ENCODE measurements around the gene MSH6.

The MSH6 gene

GRCh38 chr2:47799031-47799609 lies 16.2 kb downstream of the MSH6 start:
- Histone ChIP-seq H2AFZ (ENCODE audit: low read depth) (no peak overlapping the region), H3K36me3 (ENCODE audit: insufficient read depth) (peaks cover 34% of the 10 kb centered on the region; the same call in 1 of the 2 replicates), H3K9ac (no peak overlapping the region), H3K4me2 (no peak overlapping the region), H3K27me3 (ENCODE audit: insufficient read depth, low read depth) (no peaks in the 10 kb centered on the region), H4K20me1 (ENCODE audit: insufficient read depth) (no peaks in the 10 kb centered on the region; the same call in 1 of the 2 replicates), H3K27ac (no peak overlapping the region), H3K79me2 (ENCODE audit: insufficient read depth, low read depth) (peaks cover 45% of the 10 kb centered on the region), H3K4me1 (ENCODE audit: low read depth, poor library complexity, severe bottlenecking) (peaks cover 14% of the 10 kb centered on the region), H3K4me3 (IDR thresholded peaks at IDR 0.05; ENCODE audit: insufficient read depth, low read depth, low read length) (no peak overlapping the region)
- TF ChIP-seq, protein P1, sequence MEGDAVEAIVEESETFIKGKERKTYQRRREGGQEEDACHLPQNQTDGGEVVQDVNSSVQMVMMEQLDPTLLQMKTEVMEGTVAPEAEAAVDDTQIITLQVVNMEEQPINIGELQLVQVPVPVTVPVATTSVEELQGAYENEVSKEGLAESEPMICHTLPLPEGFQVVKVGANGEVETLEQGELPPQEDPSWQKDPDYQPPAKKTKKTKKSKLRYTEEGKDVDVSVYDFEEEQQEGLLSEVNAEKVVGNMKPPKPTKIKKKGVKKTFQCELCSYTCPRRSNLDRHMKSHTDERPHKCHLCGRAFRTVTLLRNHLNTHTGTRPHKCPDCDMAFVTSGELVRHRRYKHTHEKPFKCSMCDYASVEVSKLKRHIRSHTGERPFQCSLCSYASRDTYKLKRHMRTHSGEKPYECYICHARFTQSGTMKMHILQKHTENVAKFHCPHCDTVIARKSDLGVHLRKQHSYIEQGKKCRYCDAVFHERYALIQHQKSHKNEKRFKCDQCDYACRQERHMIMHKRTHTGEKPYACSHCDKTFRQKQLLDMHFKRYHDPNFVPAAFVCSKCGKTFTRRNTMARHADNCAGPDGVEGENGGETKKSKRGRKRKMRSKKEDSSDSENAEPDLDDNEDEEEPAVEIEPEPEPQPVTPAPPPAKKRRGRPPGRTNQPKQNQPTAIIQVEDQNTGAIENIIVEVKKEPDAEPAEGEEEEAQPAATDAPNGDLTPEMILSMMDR (conservative IDR thresholded peaks at IDR 0.05; ENCODE audit: low read depth, low read length), result no peak

- H4K20me1 ChIP-seq (ENCODE audit: insufficient read depth), result no peaks in the 10 kb centered on the region; the same call in 1 of the 2 replicates
- peaks cover 25% of the 10 kb centered on the region; the same call in 1 of the 2 replicates for H3K79me2 ChIP-seq (ENCODE audit: insufficient read depth, low read depth)
- H3K27ac ChIP-seq, result no peak overlapping the region
- TF ChIP-seq, protein P1 (conservative IDR thresholded peaks at IDR 0.05; ENCODE audit: low read depth, low read length), result no peak
- H3K4me2 ChIP-seq, result no peak overlapping the region
- H3K36me3 ChIP-seq (ENCODE audit: insufficient read depth), result peaks cover 34% of the 10 kb centered on the region; the same call in 1 of the 2 replicates
- no peak overlapping the region for H2AFZ ChIP-seq (ENCODE audit: low read depth)
- H3K27me3 ChIP-seq (ENCODE audit: insufficient read depth, low read depth), result no peaks in the 10 kb centered on the region
- no peak overlapping the region for H3K4me3 ChIP-seq (IDR thresholded peaks at IDR 0.05; ENCODE audit: insufficient read depth, low read depth, low read length)
- peaks cover 14% of the 10 kb centered on the region for H3K4me1 ChIP-seq (ENCODE audit: low read depth, poor library complexity, severe bottlenecking)
- no peak overlapping the region for H3K9ac ChIP-seq
These were observed 18.2 kb downstream of the MSH6 start for GRCh38 chr2:47801118-47801517.

GRCh38 chr2:47803363-47803762 lies 20.4 kb downstream of the MSH6 start:
- Histone ChIP-seq H3K36me3 (ENCODE audit: insufficient read depth) (peaks cover 26% of the 10 kb centered on the region; the same call in 1 of the 2 replicates), H3K79me2 (ENCODE audit: insufficient read depth, low read depth) (peaks cover 16% of the 10 kb centered on the region; the same call in 1 of the 2 replicates), H2AFZ (ENCODE audit: low read depth) (no peak overlapping the region), H4K20me1 (ENCODE audit: insufficient read depth) (no peaks in the 10 kb centered on the region), H3K27me3 (ENCODE audit: insufficient read depth, low read depth) (no peaks in the 10 kb centered on the region), H3K4me3 (IDR thresholded peaks at IDR 0.05; ENCODE audit: insufficient read depth, low read depth, low read length) (no peak overlapping the region), H3K27ac (no peak overlapping the region), H3K4me1 (ENCODE audit: low read depth, poor library complexity, severe bottlenecking) (no peaks in the 10 kb centered on the region), H3K4me2 (no peak overlapping the region), H3K9ac (no peak overlapping the region)
- TF ChIP-seq, protein P1 (conservative IDR thresholded peaks at IDR 0.05; ENCODE audit: low read depth, low read length), result no peak

- no peak overlapping the region for H3K27ac ChIP-seq
- no peak overlapping the region for H3K4me2 ChIP-seq
- H3K27me3 ChIP-seq (ENCODE audit: insufficient read depth, low read depth), result no peaks in the 10 kb centered on the region
- H3K9ac ChIP-seq, result no peak overlapping the region
- H3K79me2 ChIP-seq (ENCODE audit: insufficient read depth, low read depth), result peaks cover 16% of the 10 kb centered on the region; the same call in 1 of the 2 replicates
- no peak overlapping the region for H3K4me3 ChIP-seq (IDR thresholded peaks at IDR 0.05; ENCODE audit: insufficient read depth, low read depth, low read length)
- TF ChIP-seq, protein P1 (conservative IDR thresholded peaks at IDR 0.05; ENCODE audit: low read depth, low read length), result no peak
- H2AFZ ChIP-seq (ENCODE audit: low read depth), result no peak overlapping the region
- H4K20me1 ChIP-seq (ENCODE audit: insufficient read depth), result no peaks in the 10 kb centered on the region
- peaks cover 22% of the 10 kb centered on the region; the same call in 1 of the 2 replicates for H3K36me3 ChIP-seq (ENCODE audit: insufficient read depth)
- no peaks in the 10 kb centered on the region for H3K4me1 ChIP-seq (ENCODE audit: low read depth, poor library complexity, severe bottlenecking)
These were observed 20.8 kb downstream of the MSH6 start for GRCh38 chr2:47803770-47804169.
